ENCODE measurements around the gene MBD3L2.
"Not testable (repeated sequence)": the region's sequence is repeated elsewhere in the genome, so short reads cannot be mapped to it uniquely, and the experiment has no call there.

MBD3L2 gene

GRCh38 chr19:7049021-7049420, at the start of gene MBD3L2:
Gene MBD3L2, plus strand, starts transcription at chr19:7049321. Its CDS starts 53 bp downstream, at chr19:7049374.
- H3K36me3 ChIP-seq (ENCODE audit: control insufficient read depth, insufficient read depth, low read length); H3K4me3 ChIP-seq (replicated peaks; ENCODE audit: low read depth, low read length); DNase-seq (ENCODE audit: extremely low read depth, insufficient read length); H3K27me3 ChIP-seq (replicated peaks; ENCODE audit: control insufficient read depth, insufficient read depth, low read length): not testable (repeated sequence)

DNA sequence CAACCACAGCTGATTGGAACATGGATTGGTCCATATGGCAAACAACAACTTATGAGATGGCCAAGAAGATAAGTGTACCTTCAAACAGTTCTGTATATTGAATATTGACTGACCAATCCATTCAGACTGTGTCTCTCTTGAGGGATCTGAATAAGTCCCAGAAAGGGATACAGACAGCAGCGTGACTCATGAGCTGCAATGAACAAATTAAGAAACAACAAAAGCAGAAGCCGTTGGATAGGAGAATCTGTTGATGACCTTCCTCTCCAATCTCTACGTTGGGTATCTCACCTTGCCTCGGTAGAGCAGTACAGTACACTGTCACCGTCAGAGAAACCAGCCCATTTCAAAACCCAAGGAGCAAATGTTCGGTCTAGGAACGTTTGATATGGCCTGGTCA, 49.2 kb upstream of the MBD3L2 start:
- Histone ChIP-seq H3K36me3 (ENCODE audit: control insufficient read depth, insufficient read depth, low read length) (no peaks in the 10 kb centered on the region), H3K27me3 (replicated peaks; ENCODE audit: control insufficient read depth, insufficient read depth, low read length) (no peaks in the 10 kb centered on the region; the same call in 1 of the 2 replicates), H3K4me3 (replicated peaks; ENCODE audit: low read depth, low read length) (no peak overlapping the region)
- no peak for TF ChIP-seq CTCF (IDR thresholded peaks at IDR 0.05; ENCODE audit: insufficient read depth, low read length, poor library complexity, severe bottlenecking)
- DNase-seq (ENCODE audit: extremely low read depth, insufficient read length): no peak

GRCh38 chr19:7000333-7000732, 48.8 kb upstream of the MBD3L2 start:
- no peak for DNase-seq (ENCODE audit: extremely low read depth, insufficient read length)
- no peaks in the 10 kb centered on the region; the same call in 1 of the 2 replicates for H3K27me3 ChIP-seq (replicated peaks; ENCODE audit: control insufficient read depth, insufficient read depth, low read length)
- H3K4me3 ChIP-seq (replicated peaks; ENCODE audit: low read depth, low read length): no peak overlapping the region
- TF ChIP-seq CTCF (IDR thresholded peaks at IDR 0.05; ENCODE audit: insufficient read depth, low read length, poor library complexity, severe bottlenecking): no peak
- H3K36me3 ChIP-seq (ENCODE audit: control insufficient read depth, insufficient read depth, low read length): no peaks in the 10 kb centered on the region

DNA sequence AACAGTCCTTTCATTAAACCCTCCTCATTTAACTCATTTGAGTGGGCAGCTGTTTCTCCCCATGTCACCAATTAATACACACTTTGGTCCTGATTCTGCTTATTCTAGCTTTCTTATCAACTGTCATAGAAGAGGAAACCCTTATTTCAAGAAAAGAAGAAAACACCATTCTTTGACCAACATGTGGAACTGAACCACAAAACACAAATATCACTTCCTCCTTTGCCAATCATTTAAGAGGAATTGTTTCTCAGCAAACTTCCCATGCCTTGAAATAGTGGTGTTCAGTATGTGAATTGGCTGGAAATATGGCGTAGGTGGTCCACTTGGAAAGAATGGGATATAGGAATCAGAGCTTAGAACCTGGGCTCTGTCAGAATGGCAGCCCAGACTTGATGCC, 48.3 kb upstream of the MBD3L2 start:
- TF ChIP-seq CTCF (IDR thresholded peaks at IDR 0.05; ENCODE audit: insufficient read depth, low read length, poor library complexity, severe bottlenecking): no peak
- DNase-seq (ENCODE audit: extremely low read depth, insufficient read length): no peak
- Histone ChIP-seq H3K27me3 (replicated peaks; ENCODE audit: control insufficient read depth, insufficient read depth, low read length) (no peaks in the 10 kb centered on the region; the same call in 1 of the 2 replicates), H3K4me3 (replicated peaks; ENCODE audit: low read depth, low read length) (no peak overlapping the region), H3K36me3 (ENCODE audit: control insufficient read depth, insufficient read depth, low read length) (no peaks in the 10 kb centered on the region)

GRCh38 chr19:7004313-7004931, 44.7 kb upstream of the MBD3L2 start:
- no peaks in the 10 kb centered on the region for H3K36me3 ChIP-seq (ENCODE audit: control insufficient read depth, insufficient read depth, low read length)
- H3K27me3 ChIP-seq (replicated peaks; ENCODE audit: control insufficient read depth, insufficient read depth, low read length): no peaks in the 10 kb centered on the region; the same call in 1 of the 2 replicates
- H3K4me3 ChIP-seq (replicated peaks; ENCODE audit: low read depth, low read length): no peak overlapping the region
- DNase-seq (ENCODE audit: extremely low read depth, insufficient read length): no peak
- peak; percentile 52 for TF ChIP-seq CTCF (IDR thresholded peaks at IDR 0.05; ENCODE audit: insufficient read depth, low read length, poor library complexity, severe bottlenecking)

- no peaks in the 10 kb centered on the region for H3K27me3 ChIP-seq (replicated peaks; ENCODE audit: control insufficient read depth, insufficient read depth, low read length)
- no peak for DNase-seq (ENCODE audit: extremely low read depth, insufficient read length)
- no peak for TF ChIP-seq CTCF (IDR thresholded peaks at IDR 0.05; ENCODE audit: insufficient read depth, low read length, poor library complexity, severe bottlenecking)
- no peak overlapping the region for H3K4me3 ChIP-seq (replicated peaks; ENCODE audit: low read depth, low read length)
- no peaks in the 10 kb centered on the region for H3K36me3 ChIP-seq (ENCODE audit: control insufficient read depth, insufficient read depth, low read length)
Measured at GRCh38 chr19:7006135-7006704, 42.9 kb upstream of the MBD3L2 start.
